BJ (cell line): ENCODE measurements around the gene MEF2C. TPM values are rescaled to one million over a fixed set of nuclear protein-coding genes. Genes with fewer than 3 reads are reported as not detected.
A peak's percentile ranks its signal among the peaks of the same experiment; 100 is the strongest.

Source experiments
- CTCF ChIA-PET: fragments of 350-600 bp; formaldehyde crosslinking; extraction: SDS; loops from one replicate; lab custom pipeline; 2021; ENCODE audit warnings: antibody characterized with exemption, inconsistent platforms; lab: Yijun Ruan, JAX
- POLR2A ChIA-PET: fragments of 300-600 bp; sonication (Branson Sonifier 250); formaldehyde crosslinking; extraction: SDS; loops from one replicate; lab custom pipeline; 2021; ENCODE audit warnings: antibody characterized with exemption; lab: Charles Lee
- DNase-seq: peaks from one replicate; pipeline ENCODE4 v3.0.0-alpha.2; 2011; ENCODE audit warnings: low read depth
- H3K27me3 ChIP-seq: 2 replicates; pipeline ENCODE4 v1.6.0; 2011; ENCODE audit warnings: low read length; ENCODE audit not compliant: control insufficient read depth, insufficient read depth
- H3K36me3 ChIP-seq: 2 replicates; pipeline ENCODE4 v1.5.1; 2011; ENCODE audit warnings: low read length; ENCODE audit not compliant: control insufficient read depth, insufficient read depth
- H3K4me3 ChIP-seq: 2 replicates; pipeline ENCODE4 v1.5.1; 2011; ENCODE audit warnings: low read depth, mild to moderate bottlenecking, control low read depth, low read length
- CTCF ChIP-seq: IDR thresholded peaks from 2 replicates; pipeline ENCODE4 v1.5.1; 2011; ENCODE audit warnings: low read depth, mild to moderate bottlenecking, control low read depth, inconsistent platforms, low read length, moderate library complexity; ENCODE audit not compliant: insufficient read depth
- polyA plus RNA-seq: library from polyadenylated mRNA; depleted of rRNA; stranded (reverse); fragments of >200 nt; gene quantifications from 2 replicates; pipeline ENCODE4 v1.2.3, GENCODE V29; 2011

Gene MEF2C
- polyA plus RNA-seq, 1 experiment = 1.6 TPM

DNA sequence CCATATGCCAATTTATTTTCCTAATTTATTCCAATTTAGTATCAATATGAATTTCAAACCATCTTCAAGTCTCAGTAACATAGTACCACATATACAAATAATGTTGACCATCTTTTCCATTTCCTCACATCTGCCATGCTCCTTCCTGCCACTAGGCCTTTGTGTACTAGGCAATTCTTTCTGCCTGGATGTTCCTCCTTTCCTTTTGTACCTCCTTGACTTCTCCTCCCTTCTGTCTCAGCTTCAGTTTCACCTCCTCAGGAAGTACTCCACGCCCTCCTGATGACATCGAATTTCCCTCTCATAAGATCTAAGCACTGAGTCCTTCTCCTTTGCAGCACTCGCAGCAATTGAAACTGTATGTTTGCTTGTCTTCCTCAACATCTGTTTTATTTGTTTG, 53.9 kb downstream of the MEF2C start:
- DNase-seq = no peak
- no peak for TF ChIP-seq CTCF
- H3K27me3 ChIP-seq = no peaks in the 10 kb centered on the region
- ChIA-PET POLR2A (no interaction called here), CTCF (interaction anchor here (0.7 to 1.7 kb wide), 5 partner anchors 8 to 138 kb away, joined by 3 to 6 read pairs (median 4); partner anchors contain the start of gene MEF2C)
- H3K4me3 ChIP-seq = no peak overlapping the region
- H3K36me3 ChIP-seq = no peaks in the 10 kb centered on the region

- no peak for TF ChIP-seq CTCF
- H3K36me3 ChIP-seq = no peaks in the 10 kb centered on the region
- DNase-seq = no peak
- no peak overlapping the region for H3K4me3 ChIP-seq
- ChIA-PET CTCF (no interaction called here), POLR2A (no interaction called here)
- H3K27me3 ChIP-seq = no peaks in the 10 kb centered on the region
Observed at GRCh38 chr5:88827997-88828396, 55.0 kb downstream of the MEF2C start.

DNA sequence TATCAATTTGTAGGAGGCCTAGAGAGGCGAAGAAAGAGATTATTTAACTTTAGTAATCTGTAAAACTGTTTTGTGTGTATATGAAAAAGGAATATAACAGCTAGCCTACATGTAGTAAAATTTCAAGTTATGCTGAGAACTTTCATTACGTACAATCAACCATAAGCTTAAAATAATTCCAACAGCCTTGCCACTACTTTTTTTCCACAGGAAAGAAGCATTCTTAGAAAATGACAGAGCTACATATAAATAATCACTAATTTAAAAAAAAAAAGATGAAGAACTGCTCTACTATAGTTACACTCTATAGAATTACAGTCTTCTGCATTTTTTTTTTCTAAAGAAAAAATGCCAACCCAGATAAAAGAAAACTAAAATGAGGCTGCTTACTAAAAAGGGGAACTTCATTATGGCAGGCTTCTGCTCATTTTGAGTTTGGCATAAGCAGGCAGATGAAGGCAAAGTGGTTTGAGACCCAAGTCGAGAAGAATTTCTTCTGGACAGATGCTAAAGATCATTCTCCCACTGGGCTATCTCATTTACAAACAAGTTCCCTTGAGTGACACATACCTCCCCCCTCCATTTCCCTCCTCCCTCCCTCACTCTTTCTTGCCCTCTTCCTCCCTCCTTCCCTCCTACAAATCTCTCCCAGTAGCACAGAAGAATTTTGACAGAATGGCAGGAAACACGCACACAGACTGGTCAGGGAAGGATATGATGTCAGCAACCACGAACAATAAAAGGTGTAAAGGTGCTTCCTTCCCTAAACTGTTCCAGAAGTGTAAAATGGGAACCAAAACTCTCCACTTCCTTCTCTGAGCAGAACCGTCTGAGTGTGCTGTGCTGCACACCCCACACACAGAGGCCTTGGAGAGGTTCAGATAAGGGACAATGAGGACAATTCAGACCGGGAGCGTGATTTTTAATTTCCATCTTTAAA, 56.1 kb downstream of the MEF2C start:
- ChIA-PET POLR2A (interaction anchor here (0.6 kb wide), 1 partner anchor 1184 kb away, joined by 4 read pairs; no protein-coding TSS in a partner anchor), CTCF (no interaction called here)
- Histone ChIP-seq H3K27me3 (no peaks in the 10 kb centered on the region), H3K4me3 (no peak overlapping the region), H3K36me3 (no peaks in the 10 kb centered on the region)
- DNase-seq = peak; percentile 51
- TF ChIP-seq CTCF = no peak

GRCh38 chr5:88825584-88826315, 57.2 kb downstream of the MEF2C start:
- ChIA-PET CTCF (no interaction called here), POLR2A (interaction anchor here (0.6 kb wide), 1 partner anchor 1185 kb away, joined by 4 read pairs; no protein-coding TSS in a partner anchor)
- Histone ChIP-seq H3K27me3 (no peaks in the 10 kb centered on the region), H3K36me3 (no peaks in the 10 kb centered on the region), H3K4me3 (no peak overlapping the region)
- TF ChIP-seq CTCF = no peak
- no peak for DNase-seq
